GM18526 (cell line): ENCODE measurements around the gene SRC.

Experiments
- POLR2A ChIP-seq: IDR thresholded peaks from 3 replicates; pipeline ENCODE4 v1.6.1; 2011; ENCODE audit not compliant: insufficient read length; ENCODE audit errors: extremely low read depth

Gene SRC

GRCh38 chr20:37340998-37341397 lies 4.9 kb upstream of the SRC start:
- TF ChIP-seq POLR2A: no peak

- TF ChIP-seq POLR2A: no peak
Observed at GRCh38 chr20:37341632-37342031, 4.3 kb upstream of the SRC start.

DNA sequence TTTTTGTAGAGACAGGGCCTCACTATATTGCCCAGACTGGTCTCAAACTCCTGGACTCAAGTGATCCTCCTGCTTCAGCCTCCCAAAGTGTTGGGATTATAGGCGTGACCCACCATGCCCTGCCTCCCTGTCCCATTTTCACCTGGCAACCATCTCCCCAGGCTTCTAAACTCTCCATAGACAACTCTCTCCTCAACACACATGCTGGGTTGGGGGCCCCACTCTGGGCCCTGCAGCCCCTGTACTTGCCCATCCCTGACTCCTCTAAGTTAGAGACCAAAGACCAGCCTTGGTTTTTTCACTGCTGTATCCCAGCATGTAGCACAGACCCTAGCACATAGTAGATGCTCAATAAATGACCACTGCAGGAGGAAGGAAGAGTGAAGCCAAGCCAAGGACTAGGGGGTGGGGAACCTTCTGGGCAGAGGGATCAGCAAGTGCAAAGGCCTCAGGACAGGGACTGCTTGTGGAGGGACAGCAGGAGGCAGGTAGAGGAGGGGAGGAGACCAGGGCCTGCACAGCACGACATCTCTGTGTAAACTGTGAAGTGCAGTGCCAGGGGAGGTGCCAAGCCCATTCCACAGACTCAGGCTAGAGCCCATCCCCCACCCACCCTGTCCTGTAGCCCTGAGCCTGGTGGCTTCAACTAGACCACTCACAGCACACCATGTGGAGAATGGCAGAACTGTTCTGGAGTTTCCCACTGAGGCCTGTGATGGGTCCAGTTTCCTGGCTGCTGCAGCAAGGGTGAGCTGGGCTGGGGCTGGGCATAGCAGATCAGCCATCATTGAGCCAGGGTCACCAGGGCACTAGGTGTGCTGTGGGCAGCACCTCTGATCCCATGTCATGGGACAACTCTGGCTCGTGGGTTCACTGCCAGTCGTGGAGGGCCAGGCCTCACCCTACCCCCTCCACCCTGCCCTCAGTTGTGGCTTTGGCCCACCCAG lies 3.4 kb upstream of the SRC start:
- TF ChIP-seq POLR2A: no peak

DNA sequence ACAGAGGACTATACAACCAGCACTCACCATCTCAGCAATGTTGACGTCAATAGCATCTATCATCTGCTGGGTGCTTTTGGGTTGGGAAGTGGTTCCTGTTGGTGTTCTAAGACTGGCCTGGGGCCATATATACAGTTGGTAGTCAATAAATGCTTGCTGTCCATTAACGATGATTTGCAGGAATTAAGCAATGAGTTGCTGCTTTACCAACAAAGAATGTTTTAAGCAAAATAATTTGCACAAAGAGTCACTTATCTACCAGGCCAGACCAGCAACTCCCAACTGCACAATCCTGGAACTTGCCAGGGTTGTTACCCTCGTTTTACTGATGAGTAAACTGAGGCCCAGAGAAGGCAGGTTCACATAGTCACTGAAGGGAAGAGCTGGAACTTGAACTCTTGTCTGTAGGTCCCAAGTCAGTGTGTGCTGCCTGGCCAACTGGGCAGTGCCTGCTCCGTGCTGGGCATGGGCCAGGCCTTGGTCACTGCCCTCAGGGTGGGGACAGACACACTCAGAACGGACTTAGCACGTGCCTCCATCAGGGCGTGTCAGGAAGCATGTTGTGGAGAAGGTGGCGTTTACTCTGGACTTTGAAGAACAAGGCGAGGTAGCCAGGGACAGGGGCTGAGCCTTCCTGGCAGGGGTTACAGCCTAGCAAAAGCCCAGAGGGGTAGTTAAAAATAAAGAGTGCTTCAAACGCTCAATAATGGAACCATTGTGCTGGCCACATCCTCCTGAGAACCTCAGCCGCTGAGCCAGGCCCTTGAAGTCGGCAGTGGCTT lies 2.5 kb upstream of the SRC start:
- no peak for TF ChIP-seq POLR2A

DNA sequence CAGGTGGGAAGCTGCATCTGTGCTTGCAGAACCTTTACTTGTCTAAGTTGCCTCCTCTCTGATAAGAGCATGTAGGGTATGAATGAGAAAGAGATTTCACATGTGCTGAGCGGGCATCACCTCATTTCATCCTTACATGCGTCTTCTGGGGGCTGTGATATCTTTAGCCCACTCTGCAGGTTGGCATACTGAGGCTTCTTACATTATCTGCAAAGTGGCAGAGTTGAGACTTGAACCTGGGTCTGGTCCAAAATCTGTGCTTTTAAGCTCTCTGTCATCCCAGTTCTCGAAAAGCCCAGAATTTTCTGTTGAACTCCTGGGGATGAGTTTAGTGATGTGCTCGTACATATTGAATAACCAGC lies 2.0 kb upstream of the SRC start:
- TF ChIP-seq POLR2A: no peak

DNA sequence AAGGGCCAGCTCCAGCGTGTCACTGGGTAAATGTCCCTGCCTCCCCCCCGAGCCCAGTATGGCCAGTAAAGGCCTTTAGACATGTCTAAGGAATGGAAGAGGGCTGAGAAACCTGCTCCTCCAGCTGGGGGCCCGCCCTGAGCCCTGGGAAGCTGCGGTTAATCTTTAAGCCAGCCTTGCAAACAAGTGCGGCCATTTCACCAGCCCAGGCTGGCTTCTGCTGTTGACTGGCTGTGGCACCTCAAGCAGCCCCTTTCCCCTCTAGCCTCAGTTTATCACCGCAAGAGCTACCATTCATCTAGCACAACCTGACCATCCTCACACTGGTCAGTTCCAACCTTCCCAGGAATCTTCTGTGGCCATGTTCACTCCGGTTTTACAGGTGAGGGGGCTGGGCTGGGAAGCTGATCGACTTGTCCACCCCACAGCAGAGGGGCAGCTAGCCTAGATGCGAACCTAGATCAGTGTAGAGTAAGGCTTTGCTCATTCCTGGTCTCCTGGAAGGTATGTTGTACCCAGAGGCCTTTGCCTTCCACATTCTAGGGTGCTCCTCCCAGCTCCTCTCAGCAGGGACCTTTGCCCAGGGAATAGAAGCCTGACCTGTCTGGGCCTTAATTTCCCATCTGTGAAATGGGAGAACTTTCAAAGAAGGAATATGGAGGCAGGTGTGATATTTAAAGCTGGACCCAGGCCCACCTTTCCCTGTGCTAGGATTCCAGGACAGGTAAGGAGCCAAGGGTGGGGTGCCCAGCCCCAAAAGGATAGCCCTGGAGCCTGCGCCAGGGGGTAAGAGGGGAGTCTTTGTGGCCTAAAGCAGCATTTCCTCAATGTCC lies 1.2 kb upstream of the SRC start:
- TF ChIP-seq POLR2A: peak; percentile 25

DNA sequence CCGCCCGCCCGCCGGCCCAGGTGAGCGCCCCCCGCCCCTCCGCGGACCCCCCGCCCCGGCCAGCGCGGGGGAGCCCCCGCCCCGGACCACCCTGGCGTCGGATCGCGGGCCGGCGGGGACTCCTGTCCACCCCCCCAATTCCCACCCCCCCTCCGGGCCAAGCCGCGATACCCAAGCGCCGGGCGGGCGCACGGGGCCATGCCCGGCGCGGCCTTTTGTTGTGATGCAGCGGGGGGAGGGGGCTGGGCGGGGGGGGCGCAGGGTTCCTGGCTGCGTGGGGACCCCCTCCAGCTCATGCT lies 245 bp downstream of the SRC start:
- TF ChIP-seq POLR2A: no peak

DNA sequence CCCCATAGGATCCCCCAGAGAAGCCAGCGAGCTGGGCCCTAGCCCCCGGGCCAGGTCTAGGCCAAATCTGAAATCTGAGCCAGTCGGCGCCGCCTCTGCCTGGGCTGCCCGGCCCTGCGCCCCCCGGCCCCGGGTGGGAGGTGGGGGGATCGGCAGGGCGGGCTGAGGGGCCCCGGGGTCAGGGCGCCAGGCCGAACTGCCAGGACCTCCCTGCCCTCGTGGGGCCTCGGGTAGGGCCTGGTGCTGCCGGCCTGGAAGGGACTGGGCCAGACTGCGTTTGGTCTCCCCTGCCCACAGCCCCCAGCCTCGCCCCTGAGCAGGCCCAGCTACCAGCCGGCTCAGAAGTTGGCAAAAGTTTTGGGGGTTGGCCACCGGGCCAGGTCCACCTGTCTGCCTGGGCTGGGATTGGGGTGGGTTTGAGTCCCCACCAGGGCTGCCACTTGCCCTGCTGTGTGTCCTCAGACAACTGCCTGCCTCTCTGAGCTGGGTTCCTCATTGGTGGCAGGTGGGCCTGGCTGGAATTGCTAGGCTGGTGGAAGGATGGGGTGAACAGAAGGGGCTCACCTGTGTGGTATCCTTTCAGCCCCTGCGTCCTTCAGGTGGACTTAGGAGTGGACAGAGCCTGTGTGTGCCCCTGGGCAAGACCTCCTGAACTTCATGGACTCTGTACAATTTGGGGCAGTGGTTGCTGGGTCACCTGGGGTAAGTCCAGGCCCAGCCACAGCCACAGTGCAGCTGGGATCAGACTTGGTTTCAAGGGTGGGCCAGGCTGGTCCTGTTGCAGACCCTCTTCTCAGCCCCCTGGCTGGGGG lies 801 bp downstream of the SRC start:
- TF ChIP-seq POLR2A: no peak

DNA sequence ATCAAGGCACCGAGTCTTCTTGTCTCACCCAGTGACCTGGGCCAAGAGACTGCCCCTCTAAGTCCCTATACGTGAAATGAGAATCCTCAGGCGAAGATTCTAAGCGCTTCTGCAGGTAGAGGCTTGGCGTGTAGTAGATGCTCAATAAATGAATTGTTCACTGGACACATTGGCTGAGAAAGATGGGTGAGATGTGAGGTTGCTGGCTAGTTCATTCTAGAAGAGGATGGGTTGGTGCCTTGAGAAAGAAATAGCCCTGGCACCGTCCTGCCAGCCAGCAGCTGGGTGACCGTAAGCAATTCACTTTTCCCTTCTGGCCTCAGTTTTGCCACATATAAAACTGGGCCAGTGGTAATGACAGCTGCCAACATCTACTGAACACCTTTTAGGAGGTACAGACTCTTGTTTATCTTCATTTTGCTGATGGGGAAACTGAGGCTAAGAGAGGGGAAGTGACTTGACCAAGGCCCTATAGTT lies 1.4 kb downstream of the SRC start:
- TF ChIP-seq POLR2A: no peak

GRCh38 chr20:37347891-37348791 lies 2.2 kb downstream of the SRC start:
- TF ChIP-seq POLR2A: no peak

DNA sequence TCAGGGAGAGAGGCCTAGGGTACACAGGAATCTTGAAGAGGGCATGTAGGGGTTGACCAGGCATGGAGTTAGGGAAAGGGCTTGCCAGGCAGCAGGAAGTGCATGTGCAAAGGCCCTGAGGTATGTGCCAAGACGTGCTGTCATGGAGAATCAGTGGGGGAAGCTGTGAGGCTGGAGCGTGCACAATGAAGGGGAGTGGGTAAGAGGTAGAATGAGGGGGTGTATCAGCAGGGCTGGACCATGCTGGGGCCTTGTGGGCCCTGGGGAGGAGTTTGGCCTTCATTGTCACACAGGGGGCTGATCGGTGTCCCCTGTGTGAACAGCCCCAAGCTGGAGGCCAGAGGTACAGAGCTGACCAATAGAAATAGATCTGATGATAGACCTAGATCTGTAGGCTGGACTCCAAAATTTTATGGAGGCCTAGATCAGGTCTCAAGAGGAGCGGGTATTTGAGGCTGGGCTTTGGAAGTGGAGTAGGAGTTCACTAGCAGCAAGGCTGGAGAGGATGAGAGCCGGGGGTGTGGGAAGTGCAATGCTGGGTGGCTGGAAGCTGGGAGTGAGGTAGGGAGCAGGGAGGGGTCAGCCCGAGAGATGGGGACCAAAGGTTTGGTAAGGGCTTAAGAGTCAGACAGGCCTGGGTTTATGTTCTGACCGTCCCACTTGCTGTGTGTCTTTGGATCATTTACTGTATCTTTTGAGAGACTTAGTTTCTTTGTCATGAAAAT lies 3.0 kb downstream of the SRC start:
- TF ChIP-seq POLR2A: no peak

DNA sequence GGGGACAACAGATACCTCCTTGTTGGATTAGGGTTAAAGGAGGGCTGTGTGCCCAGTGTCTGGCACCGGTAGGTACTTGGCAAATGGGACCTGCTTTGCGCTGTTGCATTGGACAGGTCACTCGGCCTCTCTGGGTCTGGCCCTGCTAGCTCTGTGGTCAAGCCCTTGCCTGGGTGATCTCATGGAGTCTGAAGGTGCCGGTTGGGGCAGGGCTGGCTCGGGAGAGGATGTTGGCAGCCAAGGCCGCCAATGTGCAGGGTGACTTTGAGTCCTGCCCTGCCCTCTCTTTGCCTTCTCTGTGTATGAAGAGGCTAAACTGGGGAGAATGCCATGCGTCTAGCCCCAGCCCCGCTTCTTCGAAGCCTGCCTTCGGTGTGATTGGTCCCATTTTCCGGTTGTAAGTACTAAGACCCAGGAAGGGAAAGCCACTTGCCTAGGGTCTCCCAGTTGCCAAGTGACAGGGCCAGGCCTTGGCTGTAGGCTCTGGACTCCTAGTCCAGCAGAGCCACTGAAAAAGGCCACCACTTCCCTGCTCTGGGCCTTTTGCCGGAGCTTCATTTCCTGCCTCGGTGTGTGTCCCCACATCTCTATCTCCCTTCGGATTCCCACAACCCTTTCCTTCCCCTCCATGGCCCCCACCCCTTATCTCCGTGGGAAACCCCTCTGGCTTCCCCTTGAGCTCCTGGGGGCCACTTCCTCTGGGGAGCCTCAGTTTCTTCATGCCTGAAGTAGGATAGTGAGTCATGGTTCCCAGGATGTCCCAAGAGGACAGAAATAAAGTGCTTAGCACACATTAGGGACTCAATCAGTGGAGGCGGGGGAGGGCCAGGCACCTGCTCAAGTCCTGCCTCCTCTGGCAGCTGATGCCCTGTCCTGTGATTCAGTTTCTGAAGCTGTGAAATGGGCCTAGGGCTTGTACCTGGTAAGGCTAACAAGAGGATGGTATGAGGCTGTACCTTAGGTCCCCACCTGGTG lies 3.9 kb downstream of the SRC start:
- TF ChIP-seq POLR2A: no peak
